Measurements from ENCODE around the gene RPTOR.

DNA sequence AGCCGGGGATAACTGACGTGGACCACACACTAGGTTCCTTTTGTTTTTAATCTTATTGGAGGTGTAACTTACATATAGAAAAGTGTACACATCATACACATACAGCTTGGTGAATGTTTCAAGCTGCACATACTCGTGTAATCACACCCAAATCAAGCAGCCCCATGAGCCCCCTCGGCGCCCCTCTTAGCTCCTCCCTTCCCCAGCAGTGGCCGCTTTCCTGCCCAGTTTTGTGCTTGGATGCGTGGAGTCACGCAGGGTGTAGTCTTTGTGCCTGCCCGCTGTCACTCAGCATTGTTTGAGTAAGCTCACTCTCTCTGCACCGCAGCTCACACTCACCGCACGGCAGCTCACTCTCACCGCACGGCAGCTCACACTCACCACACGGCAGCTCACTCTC is 295.3 kb downstream of the RPTOR start:
- TF ChIP-seq, protein P1, sequence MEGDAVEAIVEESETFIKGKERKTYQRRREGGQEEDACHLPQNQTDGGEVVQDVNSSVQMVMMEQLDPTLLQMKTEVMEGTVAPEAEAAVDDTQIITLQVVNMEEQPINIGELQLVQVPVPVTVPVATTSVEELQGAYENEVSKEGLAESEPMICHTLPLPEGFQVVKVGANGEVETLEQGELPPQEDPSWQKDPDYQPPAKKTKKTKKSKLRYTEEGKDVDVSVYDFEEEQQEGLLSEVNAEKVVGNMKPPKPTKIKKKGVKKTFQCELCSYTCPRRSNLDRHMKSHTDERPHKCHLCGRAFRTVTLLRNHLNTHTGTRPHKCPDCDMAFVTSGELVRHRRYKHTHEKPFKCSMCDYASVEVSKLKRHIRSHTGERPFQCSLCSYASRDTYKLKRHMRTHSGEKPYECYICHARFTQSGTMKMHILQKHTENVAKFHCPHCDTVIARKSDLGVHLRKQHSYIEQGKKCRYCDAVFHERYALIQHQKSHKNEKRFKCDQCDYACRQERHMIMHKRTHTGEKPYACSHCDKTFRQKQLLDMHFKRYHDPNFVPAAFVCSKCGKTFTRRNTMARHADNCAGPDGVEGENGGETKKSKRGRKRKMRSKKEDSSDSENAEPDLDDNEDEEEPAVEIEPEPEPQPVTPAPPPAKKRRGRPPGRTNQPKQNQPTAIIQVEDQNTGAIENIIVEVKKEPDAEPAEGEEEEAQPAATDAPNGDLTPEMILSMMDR (IDR thresholded peaks at IDR 0.05): no peak
- no peak for TF ChIP-seq POLR2A (IDR thresholded peaks at IDR 0.05)
